ENCODE data around the gene MCF2L2.

- TF ChIP-seq ELF4 (IDR thresholded peaks at IDR 0.05) = no peak
- no peak for TF ChIP-seq SUZ12 (IDR thresholded peaks at IDR 0.05)
- TF ChIP-seq BHLHE40 (IDR thresholded peaks at IDR 0.05; ENCODE audit: borderline replicate concordance) = no peak
- no peak for TF ChIP-seq FOXM1 (IDR thresholded peaks at IDR 0.05; ENCODE audit: borderline replicate concordance)
- TF ChIP-seq FOXA1 (IDR thresholded peaks at IDR 0.05) = no peak
- TF ChIP-seq TARDBP (IDR thresholded peaks at IDR 0.05) = no peak
- TF ChIP-seq ARNT (IDR thresholded peaks at IDR 0.05) = no peak
- no peak for TF ChIP-seq LEF1 (IDR thresholded peaks at IDR 0.05; ENCODE audit: borderline replicate concordance)
- TF ChIP-seq NFRKB (IDR thresholded peaks at IDR 0.05) = no peak
- no peak for TF ChIP-seq SP1 (IDR thresholded peaks at IDR 0.05)
- no peak for TF ChIP-seq ZNF384 (IDR thresholded peaks at IDR 0.05)
- TF ChIP-seq FOXK2 (IDR thresholded peaks at IDR 0.05) = no peak
- TF ChIP-seq L3MBTL2 (conservative IDR thresholded peaks at IDR 0.05) = no peak
- no peak for TF ChIP-seq PKNOX1 (IDR thresholded peaks at IDR 0.05)
Observed at GRCh38 chr3:183434503-183434902, 6.1 kb upstream of the MCF2L2 start.

All from HEK293T (cell line).